ENCODE measurements around the gene PCGF3. TPM values are rescaled to one million over a fixed set of nuclear protein-coding genes. Genes with fewer than 3 reads are reported as not detected.
"Not testable (repeated sequence)": the region's sequence is repeated elsewhere in the genome, so short reads cannot be mapped to it uniquely, and the experiment has no call there.

The PCGF3 gene
- total and polyA plus RNA-seq, 10 of the 15 experiments (the other 5 are each of a cell fraction or from before 2014, with no cell fraction given): 2.2 to 43.8 (median 15.9) TPM

DNA sequence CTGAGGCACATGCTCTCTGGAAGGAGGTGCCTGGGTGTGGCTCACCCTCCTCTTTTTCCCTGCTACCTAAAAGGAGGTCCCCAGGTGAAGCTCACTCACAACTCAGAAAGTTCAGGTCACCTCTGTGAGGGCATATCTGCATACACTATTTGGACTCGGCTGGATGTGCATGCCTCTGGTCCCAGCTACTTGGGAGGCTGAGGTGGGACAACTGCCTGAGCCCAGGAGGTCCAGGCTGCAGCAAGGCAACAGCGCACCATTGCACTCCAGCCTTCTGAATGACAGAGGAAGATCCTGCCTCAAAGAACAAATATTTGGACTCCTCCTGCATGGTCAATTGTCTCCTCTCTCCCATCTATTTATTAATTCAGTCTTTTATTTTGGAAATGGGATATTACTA lies 73.9 kb downstream of the PCGF3 start:
- in situ Hi-C loops (cut with MboI) (no loop called here), intact Hi-C loops (cut with micrococcal nuclease; ENCODE audit: unreplicated experiment) (no loop called here)
- Histone ChIP-seq H3K4me3 (no peak overlapping the region), H2AFZ (ENCODE audit: control insufficient read depth, low read depth, low read length) (no peak overlapping the region), H3K4me1 (ENCODE audit: control insufficient read depth, insufficient read depth, low read length) (peaks cover 11% of the 10 kb centered on the region), H3K36me3 (ENCODE audit: control insufficient read depth in 2 of 2, insufficient read depth in 2 of 2, low read length in 1 of 2) (peaks cover 0 to 40% of the 10 kb centered on the region in 2 experiments; a peak in 3 of 4 replicates), H3K9ac (ENCODE audit: control insufficient read depth, insufficient read depth, low read length) (no peak overlapping the region), H3K79me2 (ENCODE audit: control insufficient read depth, insufficient read depth, low read length) (peaks cover 54% of the 10 kb centered on the region), H3K27ac (ENCODE audit: control insufficient read depth, insufficient read depth) (no peak overlapping the region), H3K9me3 (replicated peaks; ENCODE audit: control insufficient read depth, insufficient read depth, low read length) (no peaks in the 10 kb centered on the region; the same call in 2 of the 3 replicates), H3K4me2 (ENCODE audit: control insufficient read depth, insufficient read depth) (peak overlapping the region; percentile 4; the same call in 1 of the 2 replicates), H3K27me3 (replicated peaks in 1 of 2; ENCODE audit: control insufficient read depth in 2 of 2, insufficient read depth in 2 of 2, low read length in 1 of 2) (no peaks in the 10 kb centered on the region), H4K20me1 (ENCODE audit: control insufficient read depth, insufficient read depth) (no peaks in the 10 kb centered on the region)
- ChIA-PET SMC1A (ENCODE audit: uncharacterized antibody, unreplicated experiment) (interaction anchor here (1.1 kb wide), 1 partner anchor 115 kb away, joined by 3 read pairs; no protein-coding TSS in a partner anchor), CTCF (interaction anchor here (0.6 kb wide), 1 partner anchor 207 kb away, joined by 3 read pairs; the partner anchor contains the start of gene IDUA), RAD21 (ENCODE audit: unreplicated experiment) (no interaction called here), POLR2A (interaction anchor here (0.8 kb wide), 1 partner anchor 8 kb away, joined by 3 read pairs; no protein-coding TSS in a partner anchor)
- no TSS peak for BruUV-seq (replicated peaks)
- FAIRE-seq (no peak), ATAC-seq (no peak), DNase-seq (ENCODE audit: low read depth, low spot score) (no peak)
- TF ChIP-seq POLR2A (IDR thresholded peaks at IDR 0.05; ENCODE audit: low read depth, low read length) (peak; percentile 52; the same call in 1 of the 2 replicates), SMAD1 (IDR thresholded peaks at IDR 0.05; ENCODE audit: low read depth, partially characterized antibody) (no peak)
- WGBS (ENCODE audit: insufficient coverage, insufficient replicate concordance, low lambda C conversion rate, missing lambda C conversion rate): 100% methylated on average over 2 of the region's 2 CpGs

- BruUV-seq (replicated peaks): TSS peak; percentile 55
- H4K20me1 ChIP-seq (ENCODE audit: control insufficient read depth, insufficient read depth); H3K27me3 ChIP-seq (replicated peaks in 1 of 2; ENCODE audit: control insufficient read depth in 2 of 2, insufficient read depth in 2 of 2, low read length in 1 of 2); in situ Hi-C loops (cut with MboI); ATAC-seq; H3K9me3 ChIP-seq (replicated peaks; ENCODE audit: control insufficient read depth, insufficient read depth, low read length); FAIRE-seq; DNase-seq (ENCODE audit: low read depth, low spot score); RAD21 ChIA-PET (ENCODE audit: unreplicated experiment); H2AFZ ChIP-seq (ENCODE audit: control insufficient read depth, low read depth, low read length): not testable (repeated sequence)
- CTCF ChIA-PET: interaction anchor here (1.2 kb wide), 1 partner anchor 207 kb away, joined by 3 read pairs; the partner anchor contains the start of gene IDUA
- Histone ChIP-seq H3K9ac (ENCODE audit: control insufficient read depth, insufficient read depth, low read length) (peak overlapping the region; percentile 100), H3K4me3 (peak overlapping the region; percentile 92), H3K4me1 (ENCODE audit: control insufficient read depth, insufficient read depth, low read length) (peaks cover 11% of the 10 kb centered on the region), H3K79me2 (ENCODE audit: control insufficient read depth, insufficient read depth, low read length) (peaks cover 48% of the 10 kb centered on the region), H3K36me3 (ENCODE audit: control insufficient read depth in 2 of 2, insufficient read depth in 2 of 2, low read length in 1 of 2) (peaks cover 0 to 39% of the 10 kb centered on the region in 2 experiments; a peak in 3 of 4 replicates), H3K27ac (ENCODE audit: control insufficient read depth, insufficient read depth) (peak overlapping the region; percentile 96), H3K4me2 (ENCODE audit: control insufficient read depth, insufficient read depth) (peak overlapping the region; percentile 90)
- 84% methylated on average over 10 of the region's 10 CpGs for WGBS (ENCODE audit: insufficient coverage, insufficient replicate concordance, low lambda C conversion rate, missing lambda C conversion rate)
- POLR2A ChIA-PET: interaction anchor here (0.8 kb wide), 1 partner anchor 9 kb away, joined by 3 read pairs; no protein-coding TSS in a partner anchor
- intact Hi-C loops (cut with micrococcal nuclease; ENCODE audit: unreplicated experiment): loop anchor here (5.0 kb wide), 1 partner anchor 142 kb away; no protein-coding TSS in a partner anchor
- SMC1A ChIA-PET (ENCODE audit: uncharacterized antibody, unreplicated experiment): interaction anchor here (1.0 kb wide), 1 partner anchor 104 kb away, joined by 3 read pairs; no protein-coding TSS in a partner anchor
Observed at GRCh38 chr4:780255-780654, 74.6 kb downstream of the PCGF3 start.

All from GM12878 (cell line).